ENCODE results near the gene BTNL9.
"Not testable (repeated sequence)": the region's sequence is repeated elsewhere in the genome, so short reads cannot be mapped to it uniquely, and the experiment has no call there.

The BTNL9 gene

DNA sequence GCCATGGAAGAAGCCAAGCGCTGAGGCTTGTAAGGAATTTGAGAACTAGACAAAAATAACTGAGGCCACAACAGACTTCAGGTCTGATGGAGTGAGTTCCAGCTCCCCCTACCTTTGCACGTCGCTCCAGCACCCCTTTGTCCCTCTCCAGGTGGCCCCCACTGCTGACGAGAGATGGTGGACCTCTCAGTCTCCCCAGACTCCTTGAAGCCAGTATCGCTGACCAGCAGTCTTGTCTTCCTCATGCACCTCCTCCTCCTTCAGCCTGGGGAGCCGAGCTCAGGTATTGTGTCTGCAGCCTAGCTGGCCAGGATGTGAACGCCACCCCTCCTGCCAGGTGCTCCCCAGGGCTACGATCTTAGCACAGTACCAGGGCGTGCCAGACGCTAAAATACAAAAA lies 5.2 kb downstream of the BTNL9 start:
- H3K9ac ChIP-seq (ENCODE audit: low read length): no peak overlapping the region
- no peak overlapping the region for H2BK120ac ChIP-seq (ENCODE audit: insufficient read depth, low read length, poor library complexity)
- no peak overlapping the region for H2BK5ac ChIP-seq (ENCODE audit: low read depth, low read length, poor library complexity)
- no peak overlapping the region for H4K91ac ChIP-seq (ENCODE audit: low read depth, low read length)
- H3K23ac ChIP-seq (ENCODE audit: low read length): no peak overlapping the region
- no peaks in the 10 kb centered on the region for H3K4me1 ChIP-seq (ENCODE audit: control insufficient read depth in 1 of 2, insufficient read depth in 2 of 2, low read length in 2 of 2)
- no peak overlapping the region for H3K18ac ChIP-seq (ENCODE audit: low read length)
- no peak for DNase-seq
- no peaks in the 10 kb centered on the region for H3K27me3 ChIP-seq (ENCODE audit: insufficient read depth, low read length)
- no peak overlapping the region for H3K4ac ChIP-seq (ENCODE audit: low read depth, low read length)
- no peaks in the 10 kb centered on the region for H3K36me3 ChIP-seq (ENCODE audit: control insufficient read depth in 1 of 2, insufficient read depth in 2 of 2, low read length in 2 of 2)
- H3K4me3 ChIP-seq (ENCODE audit: low read depth, low read length): no peak overlapping the region
- H2AFZ ChIP-seq (ENCODE audit: insufficient read depth, low read length, poor library complexity): no peak overlapping the region
- no peak overlapping the region for H3K4me2 ChIP-seq (ENCODE audit: low read length)
- H3K14ac ChIP-seq (ENCODE audit: low read length): no peak overlapping the region
- WGBS (ENCODE audit: extremely low coverage, insufficient coverage, insufficient read length): no CpG with 5 or more reads among the region's 10 CpGs
- no peak overlapping the region for H3K27ac ChIP-seq (ENCODE audit: low read depth, low read length)
- no peak overlapping the region for H4K8ac ChIP-seq (ENCODE audit: low read depth, low read length)
- no peak overlapping the region for H2AK5ac ChIP-seq (ENCODE audit: low read length)
- H3K79me1 ChIP-seq (ENCODE audit: low read length): no peaks in the 10 kb centered on the region
- H3K79me2 ChIP-seq (ENCODE audit: control insufficient read depth, insufficient read depth, low read length, poor library complexity): no peaks in the 10 kb centered on the region
- H2BK12ac ChIP-seq (ENCODE audit: low read length): no peak overlapping the region
- no peak overlapping the region for H4K12ac ChIP-seq (ENCODE audit: low read depth, low read length)
- H3K9me3 ChIP-seq (ENCODE audit: insufficient read depth, low read depth, low read length): peaks cover 1% of the 10 kb centered on the region

DNA sequence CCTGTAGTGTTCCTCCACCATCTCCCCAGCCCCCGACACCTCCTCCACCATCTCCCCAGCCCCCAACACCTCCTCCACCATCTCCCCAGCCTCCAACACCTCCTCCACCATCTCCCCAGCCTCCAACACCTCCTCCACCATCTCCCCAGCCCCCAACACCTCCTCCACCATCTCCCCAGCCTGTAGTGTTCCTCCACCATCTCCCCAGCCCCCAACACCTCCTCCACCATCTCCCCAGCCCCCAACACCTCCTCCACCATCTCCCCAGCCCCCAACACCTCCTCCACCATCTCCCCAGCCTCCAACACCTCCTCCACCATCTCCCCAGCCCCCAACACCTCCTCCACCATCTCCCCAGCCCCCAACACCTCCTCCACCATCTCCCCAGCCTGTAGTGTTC lies 5.8 kb downstream of the BTNL9 start:
- H3K9ac ChIP-seq (ENCODE audit: low read length); H3K4me2 ChIP-seq (ENCODE audit: low read length); DNase-seq; H2BK120ac ChIP-seq (ENCODE audit: insufficient read depth, low read length, poor library complexity); H2AFZ ChIP-seq (ENCODE audit: insufficient read depth, low read length, poor library complexity); H3K9me3 ChIP-seq (ENCODE audit: insufficient read depth, low read depth, low read length); H3K36me3 ChIP-seq (ENCODE audit: control insufficient read depth in 1 of 2, insufficient read depth in 2 of 2, low read length in 2 of 2); H3K4ac ChIP-seq (ENCODE audit: low read depth, low read length); H3K4me3 ChIP-seq (ENCODE audit: low read depth, low read length); H3K79me2 ChIP-seq (ENCODE audit: control insufficient read depth, insufficient read depth, low read length, poor library complexity); H3K18ac ChIP-seq (ENCODE audit: low read length); H4K12ac ChIP-seq (ENCODE audit: low read depth, low read length); H3K4me1 ChIP-seq (ENCODE audit: control insufficient read depth in 1 of 2, insufficient read depth in 2 of 2, low read length in 2 of 2); H3K27me3 ChIP-seq (ENCODE audit: insufficient read depth, low read length); H2BK5ac ChIP-seq (ENCODE audit: low read depth, low read length, poor library complexity); H3K23ac ChIP-seq (ENCODE audit: low read length); H3K79me1 ChIP-seq (ENCODE audit: low read length); H4K91ac ChIP-seq (ENCODE audit: low read depth, low read length); H3K14ac ChIP-seq (ENCODE audit: low read length); H2BK12ac ChIP-seq (ENCODE audit: low read length); H3K27ac ChIP-seq (ENCODE audit: low read depth, low read length); H2AK5ac ChIP-seq (ENCODE audit: low read length); H4K8ac ChIP-seq (ENCODE audit: low read depth, low read length): not testable (repeated sequence)
- no CpG with 5 or more reads among the region's 1 CpG for WGBS (ENCODE audit: extremely low coverage, insufficient coverage, insufficient read length)

DNA sequence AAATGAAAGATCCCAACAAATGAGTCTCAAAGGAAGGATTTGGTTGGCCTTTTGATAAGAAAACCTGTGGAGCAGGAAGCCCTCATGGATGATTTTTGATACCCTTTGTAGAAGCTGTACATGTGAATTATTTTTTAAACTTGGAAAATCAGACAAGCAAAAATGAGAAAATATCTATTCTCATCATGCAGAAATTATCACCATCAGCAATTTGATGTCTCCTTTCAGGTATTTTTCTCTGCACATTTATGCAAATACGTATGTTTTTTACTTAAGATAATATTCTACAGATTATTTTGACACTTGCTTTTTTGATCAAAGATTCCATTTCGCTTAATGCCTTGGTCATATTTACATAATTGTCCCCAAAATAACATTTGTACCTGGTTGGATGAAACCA lies 7.2 kb downstream of the BTNL9 start:
- Histone ChIP-seq H3K36me3 (ENCODE audit: control insufficient read depth in 1 of 2, insufficient read depth in 2 of 2, low read length in 2 of 2) (no peaks in the 10 kb centered on the region), H3K27me3 (ENCODE audit: insufficient read depth, low read length) (peaks cover 10% of the 10 kb centered on the region), H2AFZ (ENCODE audit: insufficient read depth, low read length, poor library complexity) (no peak overlapping the region), H3K18ac (ENCODE audit: low read length) (no peak overlapping the region), H3K14ac (ENCODE audit: low read length) (no peak overlapping the region), H2AK5ac (ENCODE audit: low read length) (no peak overlapping the region), H3K27ac (ENCODE audit: low read depth, low read length) (no peak overlapping the region), H3K9ac (ENCODE audit: low read length) (no peak overlapping the region), H4K8ac (ENCODE audit: low read depth, low read length) (no peak overlapping the region), H3K9me3 (ENCODE audit: insufficient read depth, low read depth, low read length) (peaks cover 1% of the 10 kb centered on the region), H3K23ac (ENCODE audit: low read length) (no peak overlapping the region), H4K12ac (ENCODE audit: low read depth, low read length) (no peak overlapping the region), H3K4me1 (ENCODE audit: control insufficient read depth in 1 of 2, insufficient read depth in 2 of 2, low read length in 2 of 2) (no peaks in the 10 kb centered on the region), H2BK12ac (ENCODE audit: low read length) (no peak overlapping the region), H3K79me2 (ENCODE audit: control insufficient read depth, insufficient read depth, low read length, poor library complexity) (no peaks in the 10 kb centered on the region), H2BK5ac (ENCODE audit: low read depth, low read length, poor library complexity) (no peak overlapping the region), H3K4ac (ENCODE audit: low read depth, low read length) (no peak overlapping the region), H3K4me2 (ENCODE audit: low read length) (no peak overlapping the region), H2BK120ac (ENCODE audit: insufficient read depth, low read length, poor library complexity) (no peak overlapping the region), H3K4me3 (ENCODE audit: low read depth, low read length) (no peak overlapping the region), H4K91ac (ENCODE audit: low read depth, low read length) (no peak overlapping the region), H3K79me1 (ENCODE audit: low read length) (no peaks in the 10 kb centered on the region)
- no CpG with 5 or more reads among the region's 2 CpGs for WGBS (ENCODE audit: extremely low coverage, insufficient coverage, insufficient read length)
- no peak for DNase-seq

DNA sequence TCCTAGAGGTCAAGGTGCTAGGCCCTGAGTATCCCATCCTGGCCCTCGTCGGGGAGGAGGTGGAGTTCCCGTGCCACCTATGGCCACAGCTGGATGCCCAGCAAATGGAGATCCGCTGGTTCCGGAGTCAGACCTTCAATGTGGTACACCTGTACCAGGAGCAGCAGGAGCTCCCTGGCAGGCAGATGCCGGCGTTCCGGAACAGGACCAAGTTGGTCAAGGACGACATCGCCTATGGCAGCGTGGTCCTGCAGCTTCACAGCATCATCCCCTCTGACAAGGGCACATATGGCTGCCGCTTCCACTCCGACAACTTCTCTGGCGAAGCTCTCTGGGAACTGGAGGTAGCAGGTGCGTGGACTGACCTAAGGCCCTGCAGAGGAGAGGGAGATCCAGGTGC lies 7.9 kb downstream of the BTNL9 start:
- no CpG with 5 or more reads among the region's 15 CpGs for WGBS (ENCODE audit: extremely low coverage, insufficient coverage, insufficient read length)
- Histone ChIP-seq H4K91ac (ENCODE audit: low read depth, low read length) (no peak overlapping the region), H3K23ac (ENCODE audit: low read length) (no peak overlapping the region), H3K4me1 (ENCODE audit: control insufficient read depth in 1 of 2, insufficient read depth in 2 of 2, low read length in 2 of 2) (peaks cover 3 to 4% of the 10 kb centered on the region in 2 experiments), H3K27ac (ENCODE audit: low read depth, low read length) (no peak overlapping the region), H3K9ac (ENCODE audit: low read length) (no peak overlapping the region), H3K4ac (ENCODE audit: low read depth, low read length) (no peak overlapping the region), H3K14ac (ENCODE audit: low read length) (no peak overlapping the region), H3K9me3 (ENCODE audit: insufficient read depth, low read depth, low read length) (peaks cover 4% of the 10 kb centered on the region), H2AK5ac (ENCODE audit: low read length) (no peak overlapping the region), H4K8ac (ENCODE audit: low read depth, low read length) (no peak overlapping the region), H3K4me3 (ENCODE audit: low read depth, low read length) (no peak overlapping the region), H3K36me3 (ENCODE audit: control insufficient read depth in 1 of 2, insufficient read depth in 2 of 2, low read length in 2 of 2) (no peaks in the 10 kb centered on the region), H2AFZ (ENCODE audit: insufficient read depth, low read length, poor library complexity) (no peak overlapping the region), H3K4me2 (ENCODE audit: low read length) (no peak overlapping the region), H2BK12ac (ENCODE audit: low read length) (no peak overlapping the region), H2BK5ac (ENCODE audit: low read depth, low read length, poor library complexity) (no peak overlapping the region), H3K79me2 (ENCODE audit: control insufficient read depth, insufficient read depth, low read length, poor library complexity) (no peaks in the 10 kb centered on the region), H3K79me1 (ENCODE audit: low read length) (no peaks in the 10 kb centered on the region), H2BK120ac (ENCODE audit: insufficient read depth, low read length, poor library complexity) (no peak overlapping the region), H3K27me3 (ENCODE audit: insufficient read depth, low read length) (peaks cover 15% of the 10 kb centered on the region), H3K18ac (ENCODE audit: low read length) (no peak overlapping the region), H4K12ac (ENCODE audit: low read depth, low read length) (no peak overlapping the region)
- no peak for DNase-seq

Data from trophoblast cell (in vitro differentiated cells and primary cell).